Stimulated activated memory B cell treated with anti-CD40 and anti-IgM and Interleukin-4, amounts not matched to agents 10 μg/mL and 1 μg/mL and 100 μg/mL, for 72 hours (primary cell): ENCODE data around the gene ATP5MK.
"Not testable (repeated sequence)": the region's sequence is repeated elsewhere in the genome, so short reads cannot be mapped to it uniquely, and the experiment has no call there.

Source experiments
- ATAC-seq: fragments of 150-1000 bp; cut with Tn5 transposase; 2 replicates; pipeline ENCODE4 v1.10.0; 2021
- H3K27ac Mint-ChIP-seq: one replicate; pipeline ENCODE4 v1.8.0; 2022; ENCODE audit warnings: mild to moderate bottlenecking, mixed read lengths
- H3K27me3 Mint-ChIP-seq: one replicate; pipeline ENCODE4 v1.8.0; 2022; ENCODE audit warnings: mixed read lengths
- H3K36me3 Mint-ChIP-seq: one replicate; pipeline ENCODE4 v1.8.0; 2022; ENCODE audit warnings: mixed read lengths
- H3K4me1 Mint-ChIP-seq: one replicate; pipeline ENCODE4 v1.8.0; 2022; ENCODE audit warnings: mixed read lengths
- H3K4me3 Mint-ChIP-seq: one replicate; pipeline ENCODE4 v1.8.0; 2022; ENCODE audit warnings: mild to moderate bottlenecking, moderate library complexity, mixed read lengths
- H3K9me3 Mint-ChIP-seq: one replicate; pipeline ENCODE4 v1.8.0; 2022; ENCODE audit warnings: mixed read lengths

ATP5MK gene

DNA sequence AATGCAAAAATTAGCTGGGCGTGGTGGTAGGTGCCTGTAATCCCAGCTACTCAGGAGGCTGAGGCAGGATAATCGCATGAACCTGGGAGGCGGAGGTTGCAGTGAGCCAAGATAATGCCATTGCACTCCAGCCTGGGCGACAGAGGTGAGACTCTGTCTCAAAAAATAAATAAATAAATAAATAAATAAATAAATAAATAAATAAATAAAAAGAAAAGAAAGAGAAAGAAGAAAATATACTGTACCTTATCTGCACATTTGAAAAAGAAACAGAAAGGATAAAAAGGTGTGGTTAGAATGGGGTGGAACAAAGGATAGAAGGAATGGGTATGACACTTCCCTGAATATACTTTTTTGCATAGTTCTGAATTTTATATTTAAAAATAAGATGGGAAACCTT, 36.8 kb downstream of the ATP5MK start:
- not testable (repeated sequence) for ATAC-seq, H3K36me3 Mint-ChIP-seq, H3K4me3 Mint-ChIP-seq, H3K27ac Mint-ChIP-seq, H3K9me3 Mint-ChIP-seq, H3K4me1 Mint-ChIP-seq, H3K27me3 Mint-ChIP-seq

GRCh38 chr10:103355906-103356599, 40.2 kb downstream of the ATP5MK start:
- ATAC-seq = no peak
- Mint-ChIP-seq H3K36me3 (no peaks in the 10 kb centered on the region), H3K4me3 (no peak overlapping the region), H3K9me3 (no peaks in the 10 kb centered on the region), H3K27ac (no peak overlapping the region), H3K4me1 (no peaks in the 10 kb centered on the region), H3K27me3 (no peaks in the 10 kb centered on the region)

DNA sequence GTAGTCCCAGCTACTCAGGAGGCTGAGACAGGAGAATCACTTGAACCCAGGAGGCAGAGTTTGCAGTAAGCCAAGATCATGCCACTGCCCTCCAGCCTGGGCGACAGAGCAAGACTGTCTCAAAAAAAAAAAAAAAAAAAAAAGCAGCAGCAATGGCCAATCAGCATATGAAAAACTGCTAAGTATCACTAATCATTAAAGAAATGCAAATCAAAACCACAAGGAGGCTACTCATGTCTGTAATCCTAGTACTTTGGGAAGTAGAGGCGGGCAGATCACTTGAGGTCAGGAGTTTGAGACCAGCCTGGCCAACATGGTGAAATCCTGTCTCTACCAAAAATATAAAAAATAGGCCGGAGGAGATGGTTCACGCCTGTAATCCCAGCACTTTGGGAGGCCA, 41.7 kb downstream of the ATP5MK start:
- not testable (repeated sequence) for H3K9me3 Mint-ChIP-seq

DNA sequence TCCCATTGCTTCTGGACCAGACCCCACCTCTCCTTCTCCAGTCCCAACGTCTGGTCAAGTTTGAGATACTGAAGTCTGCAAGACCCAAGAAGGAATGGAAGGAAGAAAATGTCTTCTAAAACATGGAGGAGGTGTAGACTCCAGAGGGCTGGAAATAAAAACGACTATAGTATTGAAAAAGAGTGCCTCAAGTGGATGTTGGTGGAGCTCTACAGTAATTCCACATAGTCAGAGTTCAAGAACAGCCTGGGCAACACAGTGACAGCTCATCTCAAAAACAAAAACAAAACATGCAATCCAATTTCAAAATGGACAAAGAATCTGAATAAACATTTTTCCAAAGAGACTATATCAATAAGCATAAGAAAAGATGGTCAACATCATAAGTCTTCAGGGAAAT, 43.0 kb downstream of the ATP5MK start:
- H3K36me3 Mint-ChIP-seq = no peaks in the 10 kb centered on the region
- H3K4me1 Mint-ChIP-seq = no peaks in the 10 kb centered on the region
- no peaks in the 10 kb centered on the region for H3K9me3 Mint-ChIP-seq
- ATAC-seq = no peak
- no peak overlapping the region for H3K4me3 Mint-ChIP-seq
- no peaks in the 10 kb centered on the region for H3K27me3 Mint-ChIP-seq
- H3K27ac Mint-ChIP-seq = no peak overlapping the region

More for the DNA sequence above, 41.7 kb downstream of the ATP5MK start:
- H3K4me1 Mint-ChIP-seq, H3K27me3 Mint-ChIP-seq, H3K27ac Mint-ChIP-seq, ATAC-seq, H3K36me3 Mint-ChIP-seq, H3K4me3 Mint-ChIP-seq: not testable (repeated sequence)

GRCh38 chr10:103350517-103351260, 45.6 kb downstream of the ATP5MK start, which contains the start of gene PCGF6:
Gene PCGF6 (minus strand): TSS chr10:103351140. CDS start chr10:103351066, 74 bp downstream.
- H3K36me3 Mint-ChIP-seq = no peaks in the 10 kb centered on the region
- peak; percentile 89 for ATAC-seq
- peak within 1 kb of the TSS; percentile 96 for H3K4me3 Mint-ChIP-seq
- H3K4me1 Mint-ChIP-seq = no peaks in the 10 kb centered on the region
- H3K27me3 Mint-ChIP-seq = no peaks in the 10 kb centered on the region
- peak within 1 kb of the TSS; percentile 90 for H3K27ac Mint-ChIP-seq
- H3K9me3 Mint-ChIP-seq = no peaks in the 10 kb centered on the region

DNA sequence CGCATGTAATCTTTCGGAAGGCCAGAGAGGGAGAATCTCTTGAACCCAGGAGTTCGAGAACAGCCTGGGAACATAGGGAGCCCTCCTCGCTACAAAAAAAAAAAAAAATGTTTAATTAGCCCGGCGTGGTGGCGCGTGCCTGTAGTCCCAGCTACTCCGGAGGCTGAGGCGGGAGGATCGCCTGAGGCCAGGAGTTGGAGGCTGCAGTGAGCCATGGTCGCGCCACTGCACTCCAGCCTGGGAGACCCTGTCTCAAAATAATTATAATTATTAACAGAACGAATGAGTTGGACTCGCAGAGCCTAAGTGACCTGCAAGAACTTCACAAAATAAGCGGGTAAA, 46.1 kb downstream of the ATP5MK start:
- H3K27ac Mint-ChIP-seq = peak overlapping the region; percentile 90
- H3K9me3 Mint-ChIP-seq = no peaks in the 10 kb centered on the region
- ATAC-seq = no peak
- H3K4me1 Mint-ChIP-seq = no peaks in the 10 kb centered on the region
- H3K27me3 Mint-ChIP-seq = no peaks in the 10 kb centered on the region
- no peaks in the 10 kb centered on the region for H3K36me3 Mint-ChIP-seq
- peak overlapping the region; percentile 96 for H3K4me3 Mint-ChIP-seq
